Esophagus squamous epithelium (tissue), 4 donors: ENCODE results near the gene KLHL8.

ENCODE experiments used
- CTCF ChIP-seq, 6 experiments: fragments of 450-650 bp in 4 of 6; fragments of 200-600 bp in 2 of 6; sonication (generic) in 2 of 6; IDR thresholded peaks; one replicate each; pipeline ENCODE4 v1.5.1; 2016 to 2019; ENCODE audit warnings: antibody characterized with exemption in 6 of 6, mild to moderate bottlenecking in 4 of 6, moderate library complexity in 4 of 6
- POLR2A ChIP-seq, 4 donors: fragments of 450-650 bp; IDR thresholded peaks; one replicate each; pipeline ENCODE4 v1.6.1; 2017; ENCODE audit warnings: antibody characterized with exemption in 4 of 4, mild to moderate bottlenecking in 4 of 4, moderate library complexity in 3 of 4

- no peak for TF ChIP-seq POLR2A (IDR thresholded peaks at IDR 0.05)
- TF ChIP-seq CTCF (IDR thresholded peaks at IDR 0.05): no peak
Measured at GRCh38 chr4:87147116-87147515, 73.3 kb downstream of the KLHL8 start.
